SU-DHL-6 (cell line): ENCODE measurements around the gene BARD1.

ENCODE experiments used
- H2AFZ ChIP-seq: fragments of 200-600 bp; sonication (generic); 2 replicates; pipeline ENCODE4 v1.6.1; 2014; ENCODE audit warnings: low read depth, mild to moderate bottlenecking, moderate library complexity, mixed read lengths, antibody characterized with exemption, low read length; ENCODE audit not compliant: severe bottlenecking
- H3F3A ChIP-seq: fragments of 200-600 bp; shearing (Covaris generic); 2 replicates; pipeline ENCODE4 v1.6.0; 2016; ENCODE audit warnings: antibody characterized with exemption, mild to moderate bottlenecking; ENCODE audit not compliant: insufficient read depth
- H3K27ac ChIP-seq: fragments of 200-600 bp; sonication (generic); 2 replicates; pipeline ENCODE4 v1.5.1; 2016; ENCODE audit warnings: low read depth, mild to moderate bottlenecking, low read length, moderate library complexity, mixed read lengths
- H3K27me3 ChIP-seq: fragments of 200-600 bp; sonication (generic), shearing (Covaris generic); 2 replicates; pipeline ENCODE4 v1.6.0; 2014; ENCODE audit warnings: mild to moderate bottlenecking, low read length
- H3K36me3 ChIP-seq: fragments of 200-600 bp; sonication (generic); 2 replicates; pipeline ENCODE4 v1.6.1; 2014; ENCODE audit warnings: mild to moderate bottlenecking, low read length, mixed read lengths
- H3K4me2 ChIP-seq: fragments of 300-600, 200-600 bp; shearing (Covaris generic), sonication (generic); 2 replicates; pipeline ENCODE4 v1.6.0; 2014; ENCODE audit warnings: low read length, low read depth, mild to moderate bottlenecking; ENCODE audit not compliant: poor library complexity, severe bottlenecking
- H3K4me3 ChIP-seq: fragments of 200-600 bp; sonication (generic); 2 replicates; pipeline ENCODE4 v1.5.1; 2014; ENCODE audit warnings: antibody characterized with exemption, low read length, mild to moderate bottlenecking, mixed read lengths; ENCODE audit not compliant: insufficient read depth, poor library complexity, severe bottlenecking
- H3K79me2 ChIP-seq: fragments of 200-600 bp; sonication (generic); 2 replicates; pipeline ENCODE4 v1.6.1; 2014; ENCODE audit warnings: mild to moderate bottlenecking, low read length, moderate library complexity; ENCODE audit not compliant: insufficient read depth
- H3K9ac ChIP-seq: fragments of 200-600 bp; sonication (generic); 2 replicates; pipeline ENCODE4 v1.7.0; 2014; ENCODE audit warnings: mild to moderate bottlenecking, low read length
- H3K9me2 ChIP-seq: fragments of 200-600 bp; sonication (generic); replicated peaks from 2 replicates; pipeline ENCODE4 v1.6.1; 2014; ENCODE audit warnings: low read length; ENCODE audit not compliant: insufficient read depth
- H3K9me3 ChIP-seq: fragments of 200-600 bp; sonication (generic); 2 replicates; pipeline ENCODE4 v1.6.1; 2014; ENCODE audit warnings: low read length, mixed read lengths; ENCODE audit not compliant: insufficient read depth
- H4K20me1 ChIP-seq: fragments of 200-600 bp; sonication (generic); 2 replicates; pipeline ENCODE4 v1.6.1; 2014; ENCODE audit warnings: low read depth, mild to moderate bottlenecking, antibody characterized with exemption, low read length, moderate library complexity, mixed read lengths
- CTCF ChIP-seq: fragments of 200-600 bp; sonication (generic); IDR thresholded peaks from one replicate; pipeline ENCODE4 v1.5.1; 2017; ENCODE audit warnings: antibody characterized with exemption, mild to moderate bottlenecking, low read length, moderate library complexity; ENCODE audit not compliant: insufficient read depth, poor library complexity, severe bottlenecking
- EZH2phosphoT487 ChIP-seq: fragments of 200-600 bp; sonication (generic), shearing (Covaris generic); conservative IDR thresholded peaks from 2 replicates; pipeline ENCODE4 v1.6.1; 2018; ENCODE audit warnings: mild to moderate bottlenecking, antibody characterized with exemption, low read length, moderate library complexity, mixed read lengths

The BARD1 gene

DNA sequence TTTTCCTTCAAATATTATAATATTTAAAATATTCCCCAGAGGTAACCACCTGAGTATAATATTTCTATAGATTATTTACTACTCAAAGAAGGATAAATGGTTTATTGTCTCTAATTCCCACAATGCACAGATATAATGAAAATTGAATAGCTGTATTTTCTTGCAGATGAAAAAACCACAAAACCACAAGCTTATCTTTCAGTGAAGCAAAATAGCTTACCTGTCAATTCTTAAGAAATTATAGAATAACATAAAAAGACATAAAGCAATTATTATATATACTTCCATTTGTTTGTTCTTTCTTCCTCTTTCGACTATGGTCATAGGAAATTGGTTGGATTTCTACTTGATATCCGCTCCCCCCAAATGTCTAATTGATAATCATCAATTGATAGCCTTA, 98.8 kb downstream of the BARD1 start:
- H2AFZ ChIP-seq = no peak overlapping the region
- H3K9me2 ChIP-seq = no peaks in the 10 kb centered on the region
- H3F3A ChIP-seq = no peaks in the 10 kb centered on the region
- no peaks in the 10 kb centered on the region for H3K36me3 ChIP-seq
- H3K27ac ChIP-seq = no peak overlapping the region
- H3K4me2 ChIP-seq = no peak overlapping the region
- H3K4me3 ChIP-seq = no peak overlapping the region
- TF ChIP-seq CTCF (no peak), EZH2phosphoT487 (no peak)
- no peaks in the 10 kb centered on the region for H3K9me3 ChIP-seq
- H4K20me1 ChIP-seq = no peaks in the 10 kb centered on the region
- H3K27me3 ChIP-seq = no peaks in the 10 kb centered on the region
- no peak overlapping the region for H3K9ac ChIP-seq
- no peaks in the 10 kb centered on the region for H3K79me2 ChIP-seq

GRCh38 chr2:214706986-214707385, 102.5 kb downstream of the BARD1 start:
- no peaks in the 10 kb centered on the region for H4K20me1 ChIP-seq
- H3K9ac ChIP-seq = no peak overlapping the region
- no peaks in the 10 kb centered on the region for H3K36me3 ChIP-seq
- no peak overlapping the region for H3K4me2 ChIP-seq
- no peaks in the 10 kb centered on the region for H3F3A ChIP-seq
- H3K9me3 ChIP-seq = no peaks in the 10 kb centered on the region
- no peak for TF ChIP-seq CTCF
- TF ChIP-seq EZH2phosphoT487 = no peak
- no peak overlapping the region for H3K27ac ChIP-seq
- no peaks in the 10 kb centered on the region for H3K9me2 ChIP-seq
- no peak overlapping the region for H3K4me3 ChIP-seq
- H3K27me3 ChIP-seq = no peaks in the 10 kb centered on the region
- no peaks in the 10 kb centered on the region for H3K79me2 ChIP-seq
- H2AFZ ChIP-seq = no peak overlapping the region

DNA sequence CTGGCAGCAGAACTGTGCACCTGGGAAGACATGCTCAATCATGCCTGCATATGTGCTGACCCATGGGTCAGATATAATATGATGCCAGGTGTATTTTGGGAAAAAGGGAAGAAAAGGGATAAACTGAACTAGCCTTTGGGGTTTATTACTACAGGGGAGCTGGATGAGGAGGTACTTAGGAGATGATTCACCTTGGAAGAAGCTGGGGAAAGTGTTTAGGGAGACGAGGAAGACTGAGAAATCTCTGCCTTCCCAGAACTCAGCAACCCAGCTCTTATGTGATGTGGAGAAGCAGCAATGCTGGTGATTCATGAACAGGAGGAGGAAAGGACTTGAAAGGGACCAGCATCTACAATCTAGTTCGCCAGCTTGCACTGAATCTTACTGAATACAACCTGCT, 110.2 kb downstream of the BARD1 start:
- Histone ChIP-seq H3K4me2 (no peak overlapping the region), H3K79me2 (no peaks in the 10 kb centered on the region), H3K27me3 (no peaks in the 10 kb centered on the region), H3K36me3 (no peaks in the 10 kb centered on the region), H3F3A (no peaks in the 10 kb centered on the region), H3K9me2 (no peaks in the 10 kb centered on the region), H3K27ac (no peak overlapping the region), H4K20me1 (no peaks in the 10 kb centered on the region), H2AFZ (no peak overlapping the region), H3K9ac (no peak overlapping the region), H3K4me3 (no peak overlapping the region), H3K9me3 (no peaks in the 10 kb centered on the region)
- no peak for TF ChIP-seq EZH2phosphoT487
- TF ChIP-seq CTCF = no peak

DNA sequence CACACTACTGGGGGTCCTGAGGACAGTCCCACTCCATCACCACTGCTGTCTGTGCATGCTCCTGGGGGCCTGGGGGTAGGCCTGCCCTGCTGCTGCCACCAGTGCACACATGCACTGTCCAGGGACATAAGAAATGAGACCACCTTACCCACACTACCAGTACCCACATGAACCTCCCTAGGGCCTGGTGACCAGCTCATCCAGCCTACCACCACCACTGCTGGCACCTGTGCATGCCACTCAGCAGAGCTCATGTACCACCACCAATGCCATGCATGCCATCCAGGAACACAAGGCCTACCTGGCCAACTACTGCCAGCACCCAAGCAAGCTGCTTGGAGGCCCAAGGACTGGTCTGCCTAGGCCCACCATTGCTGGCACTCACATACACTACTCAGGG, 112.8 kb downstream of the BARD1 start:
- TF ChIP-seq EZH2phosphoT487 = no peak
- no peak for TF ChIP-seq CTCF
- Histone ChIP-seq H3K27ac (no peak overlapping the region), H3K36me3 (no peaks in the 10 kb centered on the region), H3K9me3 (no peaks in the 10 kb centered on the region), H3K79me2 (no peaks in the 10 kb centered on the region), H3K4me2 (no peak overlapping the region), H3F3A (no peaks in the 10 kb centered on the region), H3K4me3 (no peak overlapping the region), H3K9me2 (no peaks in the 10 kb centered on the region), H3K27me3 (no peaks in the 10 kb centered on the region), H3K9ac (no peak overlapping the region), H2AFZ (no peak overlapping the region), H4K20me1 (no peaks in the 10 kb centered on the region)
